Nephron progenitor cell (in vitro differentiated cells): Measurements from ENCODE around the gene CCS.

Source experiments
- DNase-seq: peaks from one replicate; pipeline ENCODE4 v3.0.0; 2021
- H3K27ac Mint-ChIP-seq: 2 replicates; pipeline ENCODE4 v1.8.0; 2021; ENCODE audit warnings: mild to moderate bottlenecking, moderate library complexity, mixed read lengths
- H3K27me3 Mint-ChIP-seq: 2 replicates; pipeline ENCODE4 v1.8.0; 2021; ENCODE audit warnings: mild to moderate bottlenecking, low read depth, mixed read lengths; ENCODE audit not compliant: poor library complexity
- H3K36me3 Mint-ChIP-seq: 2 replicates; pipeline ENCODE4 v1.8.0; 2021; ENCODE audit warnings: low read depth, mixed read lengths
- H3K4me1 Mint-ChIP-seq: 2 replicates; pipeline ENCODE4 v1.8.0; 2021; ENCODE audit warnings: mixed read lengths
- H3K4me3 Mint-ChIP-seq: 2 replicates; pipeline ENCODE4 v1.8.0; 2021; ENCODE audit warnings: mild to moderate bottlenecking, moderate library complexity, mixed read lengths
- H3K9me3 Mint-ChIP-seq: 2 replicates; pipeline ENCODE4 v1.8.0; 2021; ENCODE audit warnings: mild to moderate bottlenecking, moderate library complexity, mixed read lengths
- CTCF ChIP-seq: fragments of 200-600 bp; sonication (generic); IDR thresholded peaks from 2 replicates; pipeline ENCODE4 v1.5.0; 2021; ENCODE audit warnings: antibody characterized with exemption

The CCS gene

GRCh38 chr11:66626382-66626781 is 33.4 kb downstream of the CCS start:
- TF ChIP-seq CTCF = no peak
- Mint-ChIP-seq H3K9me3 (no peaks in the 10 kb centered on the region), H3K27ac (no peak overlapping the region), H3K4me3 (no peak overlapping the region), H3K36me3 (peaks cover 78% of the 10 kb centered on the region), H3K27me3 (peaks cover 3% of the 10 kb centered on the region), H3K4me1 (peaks cover 4% of the 10 kb centered on the region)
- DNase-seq = no peak

- peaks cover 4% of the 10 kb centered on the region for H3K4me1 Mint-ChIP-seq
- no peak for TF ChIP-seq CTCF
- no peak overlapping the region for H3K4me3 Mint-ChIP-seq
- no peak overlapping the region for H3K27ac Mint-ChIP-seq
- DNase-seq = no peak
- H3K27me3 Mint-ChIP-seq = peaks cover 3% of the 10 kb centered on the region
- peaks cover 83% of the 10 kb centered on the region for H3K36me3 Mint-ChIP-seq
- H3K9me3 Mint-ChIP-seq = no peaks in the 10 kb centered on the region
Observed at GRCh38 chr11:66626926-66627325, 33.9 kb downstream of the CCS start.

GRCh38 chr11:66628061-66628603 is 35.1 kb downstream of the CCS start:
- TF ChIP-seq CTCF = no peak
- no peaks in the 10 kb centered on the region for H3K4me1 Mint-ChIP-seq
- H3K9me3 Mint-ChIP-seq = no peaks in the 10 kb centered on the region
- peaks cover 87% of the 10 kb centered on the region for H3K36me3 Mint-ChIP-seq
- H3K27ac Mint-ChIP-seq = peak overlapping the region; percentile 22
- H3K4me3 Mint-ChIP-seq = no peak overlapping the region
- DNase-seq = no peak
- peaks cover 3% of the 10 kb centered on the region for H3K27me3 Mint-ChIP-seq

GRCh38 chr11:66629356-66629755 is 36.4 kb downstream of the CCS start:
- Mint-ChIP-seq H3K9me3 (no peaks in the 10 kb centered on the region), H3K27ac (peak overlapping the region; percentile 72), H3K4me3 (no peak overlapping the region), H3K4me1 (no peaks in the 10 kb centered on the region), H3K27me3 (peaks cover 3% of the 10 kb centered on the region), H3K36me3 (peaks cover 82% of the 10 kb centered on the region)
- TF ChIP-seq CTCF = no peak
- no peak for DNase-seq

- H3K9me3 Mint-ChIP-seq = peaks cover 4% of the 10 kb centered on the region
- H3K36me3 Mint-ChIP-seq = peaks cover 88% of the 10 kb centered on the region
- no peak for DNase-seq
- no peaks in the 10 kb centered on the region for H3K4me1 Mint-ChIP-seq
- H3K27me3 Mint-ChIP-seq = peaks cover 1% of the 10 kb centered on the region
- H3K27ac Mint-ChIP-seq = no peak overlapping the region
- TF ChIP-seq CTCF = no peak
- H3K4me3 Mint-ChIP-seq = no peak overlapping the region
Observed at GRCh38 chr11:66631883-66632282, 38.9 kb downstream of the CCS start.

- Mint-ChIP-seq H3K9me3 (peaks cover 4% of the 10 kb centered on the region), H3K27ac (no peak overlapping the region), H3K4me1 (peaks cover 8% of the 10 kb centered on the region), H3K27me3 (peaks cover 3% of the 10 kb centered on the region), H3K4me3 (no peak overlapping the region), H3K36me3 (peaks cover 85% of the 10 kb centered on the region)
- DNase-seq = no peak
- TF ChIP-seq CTCF = no peak
Observed at GRCh38 chr11:66632952-66633351, 40.0 kb downstream of the CCS start.
